ENCODE data around the gene PERCC1. TPM values are rescaled to one million over a fixed set of nuclear protein-coding genes. Genes with fewer than 3 reads are reported as not detected.

PERCC1 gene
- total RNA-seq, 1 experiment from 2014 or later: not detected

DNA sequence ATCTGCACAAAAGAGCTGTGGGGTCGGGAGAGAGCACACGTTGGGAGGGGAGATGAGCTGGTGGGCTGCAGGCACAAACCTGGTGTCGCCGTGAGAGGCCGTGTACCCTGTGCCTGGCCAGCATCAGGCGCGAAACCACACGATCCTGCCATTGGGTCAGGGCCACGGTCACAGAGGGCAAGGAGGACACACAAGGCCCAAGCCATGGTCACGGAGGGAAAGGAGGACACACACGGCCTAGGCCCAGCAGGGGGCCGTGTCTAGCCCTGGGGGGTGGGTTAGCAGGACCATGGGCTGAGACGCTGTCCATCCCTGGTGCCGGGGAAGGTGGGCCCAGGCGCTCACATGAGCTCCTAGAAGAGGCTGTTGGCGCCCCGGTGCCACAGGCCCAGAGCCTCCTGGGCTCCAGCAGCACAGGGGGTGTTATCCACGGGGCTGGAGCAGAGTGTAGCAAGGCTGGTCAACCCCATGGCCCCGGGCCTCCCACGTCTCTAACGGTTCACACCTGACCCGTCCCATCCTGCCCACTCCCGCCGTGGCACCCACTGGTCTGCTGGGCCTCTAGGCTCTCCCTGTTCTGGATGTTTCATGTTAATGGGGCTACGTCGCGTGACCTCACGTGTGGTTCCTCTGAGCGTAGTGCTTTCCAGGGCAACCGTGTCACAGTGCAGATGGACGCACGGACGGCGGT lies 21.0 kb downstream of the PERCC1 start:
- ChIA-PET POLR2A (no interaction called here), CTCF (no interaction called here)
- no peak overlapping the region for H3K27ac Mint-ChIP-seq
- H3K4me1 Mint-ChIP-seq: no peaks in the 10 kb centered on the region
- H3K27me3 Mint-ChIP-seq (ENCODE audit: low read depth): no peaks in the 10 kb centered on the region
- H3K36me3 Mint-ChIP-seq: peaks cover 6% of the 10 kb centered on the region; the same call in 1 of the 2 replicates
- H3K9me3 Mint-ChIP-seq: no peaks in the 10 kb centered on the region
- TF ChIP-seq GRHL2 (CRISPR knock-in tag; IDR thresholded peaks at IDR 0.05; ENCODE audit: insufficient replicate concordance, severe bottlenecking) (no peak), CREM (CRISPR knock-in tag; IDR thresholded peaks at IDR 0.05) (no peak), FOXK1 (CRISPR knock-in tag; IDR thresholded peaks at IDR 0.05) (no peak), NR3C1 (CRISPR knock-in tag; conservative IDR thresholded peaks at IDR 0.05; ENCODE audit: low read depth) (no peak), ZNF138 (CRISPR knock-in tag; conservative IDR thresholded peaks at IDR 0.05) (no peak), ZNF232 (CRISPR knock-in tag; IDR thresholded peaks at IDR 0.05) (no peak), ZNF263 (CRISPR knock-in tag; IDR thresholded peaks at IDR 0.05; ENCODE audit: low read depth) (no peak), NFYB (CRISPR knock-in tag; conservative IDR thresholded peaks at IDR 0.05; ENCODE audit: low read depth) (no peak)
- TF ChIP-seq, protein P1, sequence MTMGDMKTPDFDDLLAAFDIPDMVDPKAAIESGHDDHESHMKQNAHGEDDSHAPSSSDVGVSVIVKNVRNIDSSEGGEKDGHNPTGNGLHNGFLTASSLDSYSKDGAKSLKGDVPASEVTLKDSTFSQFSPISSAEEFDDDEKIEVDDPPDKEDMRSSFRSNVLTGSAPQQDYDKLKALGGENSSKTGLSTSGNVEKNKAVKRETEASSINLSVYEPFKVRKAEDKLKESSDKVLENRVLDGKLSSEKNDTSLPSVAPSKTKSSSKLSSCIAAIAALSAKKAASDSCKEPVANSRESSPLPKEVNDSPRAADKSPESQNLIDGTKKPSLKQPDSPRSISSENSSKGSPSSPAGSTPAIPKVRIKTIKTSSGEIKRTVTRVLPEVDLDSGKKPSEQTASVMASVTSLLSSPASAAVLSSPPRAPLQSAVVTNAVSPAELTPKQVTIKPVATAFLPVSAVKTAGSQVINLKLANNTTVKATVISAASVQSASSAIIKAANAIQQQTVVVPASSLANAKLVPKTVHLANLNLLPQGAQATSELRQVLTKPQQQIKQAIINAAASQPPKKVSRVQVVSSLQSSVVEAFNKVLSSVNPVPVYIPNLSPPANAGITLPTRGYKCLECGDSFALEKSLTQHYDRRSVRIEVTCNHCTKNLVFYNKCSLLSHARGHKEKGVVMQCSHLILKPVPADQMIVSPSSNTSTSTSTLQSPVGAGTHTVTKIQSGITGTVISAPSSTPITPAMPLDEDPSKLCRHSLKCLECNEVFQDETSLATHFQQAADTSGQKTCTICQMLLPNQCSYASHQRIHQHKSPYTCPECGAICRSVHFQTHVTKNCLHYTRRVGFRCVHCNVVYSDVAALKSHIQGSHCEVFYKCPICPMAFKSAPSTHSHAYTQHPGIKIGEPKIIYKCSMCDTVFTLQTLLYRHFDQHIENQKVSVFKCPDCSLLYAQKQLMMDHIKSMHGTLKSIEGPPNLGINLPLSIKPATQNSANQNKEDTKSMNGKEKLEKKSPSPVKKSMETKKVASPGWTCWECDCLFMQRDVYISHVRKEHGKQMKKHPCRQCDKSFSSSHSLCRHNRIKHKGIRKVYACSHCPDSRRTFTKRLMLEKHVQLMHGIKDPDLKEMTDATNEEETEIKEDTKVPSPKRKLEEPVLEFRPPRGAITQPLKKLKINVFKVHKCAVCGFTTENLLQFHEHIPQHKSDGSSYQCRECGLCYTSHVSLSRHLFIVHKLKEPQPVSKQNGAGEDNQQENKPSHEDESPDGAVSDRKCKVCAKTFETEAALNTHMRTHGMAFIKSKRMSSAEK (CRISPR knock-in tag; IDR thresholded peaks at IDR 0.05; ENCODE audit: borderline replicate concordance): no peak
- ATAC-seq (no peak), DNase-seq (ENCODE audit: low spot score) (no peak)
- H3K4me3 Mint-ChIP-seq: no peak overlapping the region

DNA sequence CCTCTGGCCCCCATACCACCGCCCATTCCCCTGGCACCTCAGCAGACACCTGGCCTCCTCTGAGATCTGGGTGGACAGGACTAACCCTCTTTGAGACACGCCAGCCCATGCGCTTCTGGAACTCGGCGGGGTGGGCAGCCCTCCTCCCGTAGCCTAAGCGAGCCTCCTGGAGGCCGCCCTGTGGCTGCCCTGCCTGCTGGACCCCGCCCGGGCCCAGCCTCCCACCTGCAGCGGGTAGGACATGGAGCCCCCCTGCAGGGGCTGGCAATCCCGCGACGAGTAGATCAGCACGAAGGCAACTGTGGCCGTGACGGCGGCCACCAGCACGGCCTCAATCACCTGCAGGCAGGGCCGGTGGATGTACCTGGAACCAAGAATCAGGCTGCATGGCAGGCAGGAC lies 21.7 kb downstream of the PERCC1 start:
- TF ChIP-seq GABPB1 (CRISPR knock-in tag; IDR thresholded peaks at IDR 0.05) (no peak), CREM (CRISPR knock-in tag; IDR thresholded peaks at IDR 0.05) (no peak), ZNF396 (CRISPR knock-in tag; IDR thresholded peaks at IDR 0.05; ENCODE audit: borderline replicate concordance) (no peak), SMAD3 (CRISPR knock-in tag; IDR thresholded peaks at IDR 0.05; ENCODE audit: borderline replicate concordance) (no peak), CBFB (CRISPR knock-in tag; IDR thresholded peaks at IDR 0.05; ENCODE audit: low read depth) (no peak), ZNF416 (CRISPR knock-in tag; IDR thresholded peaks at IDR 0.05) (no peak)
- TF ChIP-seq, protein P2, sequence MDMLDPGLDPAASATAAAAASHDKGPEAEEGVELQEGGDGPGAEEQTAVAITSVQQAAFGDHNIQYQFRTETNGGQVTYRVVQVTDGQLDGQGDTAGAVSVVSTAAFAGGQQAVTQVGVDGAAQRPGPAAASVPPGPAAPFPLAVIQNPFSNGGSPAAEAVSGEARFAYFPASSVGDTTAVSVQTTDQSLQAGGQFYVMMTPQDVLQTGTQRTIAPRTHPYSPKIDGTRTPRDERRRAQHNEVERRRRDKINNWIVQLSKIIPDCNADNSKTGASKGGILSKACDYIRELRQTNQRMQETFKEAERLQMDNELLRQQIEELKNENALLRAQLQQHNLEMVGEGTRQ (CRISPR knock-in tag; IDR thresholded peaks at IDR 0.05): no peak
- TF ChIP-seq, protein P3, sequence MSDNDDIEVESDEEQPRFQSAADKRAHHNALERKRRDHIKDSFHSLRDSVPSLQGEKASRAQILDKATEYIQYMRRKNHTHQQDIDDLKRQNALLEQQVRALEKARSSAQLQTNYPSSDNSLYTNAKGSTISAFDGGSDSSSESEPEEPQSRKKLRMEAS (CRISPR knock-in tag; IDR thresholded peaks at IDR 0.05): no peak
- TF ChIP-seq, protein P4, sequence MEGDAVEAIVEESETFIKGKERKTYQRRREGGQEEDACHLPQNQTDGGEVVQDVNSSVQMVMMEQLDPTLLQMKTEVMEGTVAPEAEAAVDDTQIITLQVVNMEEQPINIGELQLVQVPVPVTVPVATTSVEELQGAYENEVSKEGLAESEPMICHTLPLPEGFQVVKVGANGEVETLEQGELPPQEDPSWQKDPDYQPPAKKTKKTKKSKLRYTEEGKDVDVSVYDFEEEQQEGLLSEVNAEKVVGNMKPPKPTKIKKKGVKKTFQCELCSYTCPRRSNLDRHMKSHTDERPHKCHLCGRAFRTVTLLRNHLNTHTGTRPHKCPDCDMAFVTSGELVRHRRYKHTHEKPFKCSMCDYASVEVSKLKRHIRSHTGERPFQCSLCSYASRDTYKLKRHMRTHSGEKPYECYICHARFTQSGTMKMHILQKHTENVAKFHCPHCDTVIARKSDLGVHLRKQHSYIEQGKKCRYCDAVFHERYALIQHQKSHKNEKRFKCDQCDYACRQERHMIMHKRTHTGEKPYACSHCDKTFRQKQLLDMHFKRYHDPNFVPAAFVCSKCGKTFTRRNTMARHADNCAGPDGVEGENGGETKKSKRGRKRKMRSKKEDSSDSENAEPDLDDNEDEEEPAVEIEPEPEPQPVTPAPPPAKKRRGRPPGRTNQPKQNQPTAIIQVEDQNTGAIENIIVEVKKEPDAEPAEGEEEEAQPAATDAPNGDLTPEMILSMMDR (IDR thresholded peaks at IDR 0.05): no peak
- TF ChIP-seq, protein P5, sequence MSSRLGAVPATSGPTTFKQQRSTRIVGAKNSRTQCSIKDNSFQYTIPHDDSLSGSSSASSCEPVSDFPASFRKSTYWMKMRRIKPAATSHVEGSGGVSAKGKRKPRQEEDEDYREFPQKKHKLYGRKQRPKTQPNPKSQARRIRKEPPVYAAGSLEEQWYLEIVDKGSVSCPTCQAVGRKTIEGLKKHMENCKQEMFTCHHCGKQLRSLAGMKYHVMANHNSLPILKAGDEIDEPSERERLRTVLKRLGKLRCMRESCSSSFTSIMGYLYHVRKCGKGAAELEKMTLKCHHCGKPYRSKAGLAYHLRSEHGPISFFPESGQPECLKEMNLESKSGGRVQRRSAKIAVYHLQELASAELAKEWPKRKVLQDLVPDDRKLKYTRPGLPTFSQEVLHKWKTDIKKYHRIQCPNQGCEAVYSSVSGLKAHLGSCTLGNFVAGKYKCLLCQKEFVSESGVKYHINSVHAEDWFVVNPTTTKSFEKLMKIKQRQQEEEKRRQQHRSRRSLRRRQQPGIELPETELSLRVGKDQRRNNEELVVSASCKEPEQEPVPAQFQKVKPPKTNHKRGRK (CRISPR knock-in tag; IDR thresholded peaks at IDR 0.05; ENCODE audit: borderline replicate concordance): no peak
- TF ChIP-seq, protein P6, sequence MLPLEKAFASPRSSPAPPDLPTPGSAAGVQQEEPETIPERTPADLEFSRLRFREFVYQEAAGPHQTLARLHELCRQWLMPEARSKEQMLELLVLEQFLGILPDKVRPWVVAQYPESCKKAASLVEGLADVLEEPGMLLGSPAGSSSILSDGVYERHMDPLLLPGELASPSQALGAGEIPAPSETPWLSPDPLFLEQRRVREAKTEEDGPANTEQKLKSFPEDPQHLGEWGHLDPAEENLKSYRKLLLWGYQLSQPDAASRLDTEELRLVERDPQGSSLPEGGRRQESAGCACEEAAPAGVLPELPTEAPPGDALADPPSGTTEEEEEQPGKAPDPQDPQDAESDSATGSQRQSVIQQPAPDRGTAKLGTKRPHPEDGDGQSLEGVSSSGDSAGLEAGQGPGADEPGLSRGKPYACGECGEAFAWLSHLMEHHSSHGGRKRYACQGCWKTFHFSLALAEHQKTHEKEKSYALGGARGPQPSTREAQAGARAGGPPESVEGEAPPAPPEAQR (CRISPR knock-in tag; IDR thresholded peaks at IDR 0.05): no peak
- TF ChIP-seq, protein P7, sequence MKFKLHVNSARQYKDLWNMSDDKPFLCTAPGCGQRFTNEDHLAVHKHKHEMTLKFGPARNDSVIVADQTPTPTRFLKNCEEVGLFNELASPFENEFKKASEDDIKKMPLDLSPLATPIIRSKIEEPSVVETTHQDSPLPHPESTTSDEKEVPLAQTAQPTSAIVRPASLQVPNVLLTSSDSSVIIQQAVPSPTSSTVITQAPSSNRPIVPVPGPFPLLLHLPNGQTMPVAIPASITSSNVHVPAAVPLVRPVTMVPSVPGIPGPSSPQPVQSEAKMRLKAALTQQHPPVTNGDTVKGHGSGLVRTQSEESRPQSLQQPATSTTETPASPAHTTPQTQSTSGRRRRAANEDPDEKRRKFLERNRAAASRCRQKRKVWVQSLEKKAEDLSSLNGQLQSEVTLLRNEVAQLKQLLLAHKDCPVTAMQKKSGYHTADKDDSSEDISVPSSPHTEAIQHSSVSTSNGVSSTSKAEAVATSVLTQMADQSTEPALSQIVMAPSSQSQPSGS (CRISPR knock-in tag; IDR thresholded peaks at IDR 0.05; ENCODE audit: borderline replicate concordance, low read depth): no peak
- DNase-seq (ENCODE audit: low spot score): no peak
- H3K27me3 Mint-ChIP-seq (ENCODE audit: low read depth): no peaks in the 10 kb centered on the region
- H3K27ac Mint-ChIP-seq: no peak overlapping the region
- no peak for ATAC-seq
- ChIA-PET CTCF (no interaction called here), POLR2A (no interaction called here)
- no peaks in the 10 kb centered on the region for H3K9me3 Mint-ChIP-seq
- H3K36me3 Mint-ChIP-seq: peaks cover 6% of the 10 kb centered on the region; the same call in 1 of the 2 replicates
- no peak overlapping the region for H3K4me3 Mint-ChIP-seq
- no peaks in the 10 kb centered on the region for H3K4me1 Mint-ChIP-seq
